H1 (cell line): Measurements from ENCODE around the gene ISG15. TPM values are rescaled to one million over a fixed set of nuclear protein-coding genes. Genes with fewer than 3 reads are reported as not detected.

Source experiments
- CTCF ChIA-PET: fragments of 300-600 bp; sonication (Branson Sonifier 250); formaldehyde crosslinking; loops from one replicate; lab custom pipeline; 2021; ENCODE audit not compliant: partially characterized antibody; lab: Charles Lee
- POLR2A ChIA-PET: fragments of 300-600 bp; sonication (Branson Sonifier 250); formaldehyde crosslinking; loops from one replicate; lab custom pipeline; 2021; ENCODE audit warnings: inconsistent platforms; ENCODE audit not compliant: partially characterized antibody; lab: Charles Lee
- DNase-seq, 2 experiments: peaks; one replicate each; pipeline versions ENCODE4 v3.0.0 to v3.0.0-alpha.2; 2010 to 2022; ENCODE audit warnings: low spot score in 2 of 2, low read depth in 1 of 2, mixed read lengths in 1 of 2
- FAIRE-seq: peaks from 2 replicates; lab custom pipeline; 2011; peaks lifted over from hg19 to GRCh38; lab: Jason Lieb, UNC
- H2AFZ ChIP-seq: 2 replicates; pipeline ENCODE4 v1.8.1; 2012; ENCODE audit warnings: low read length, inconsistent platforms
- H2AK5ac ChIP-seq: 2 replicates; pipeline ENCODE4 v1.6.1; 2013; ENCODE audit warnings: low read depth, low read length
- H2BK120ac ChIP-seq: replicated peaks from 2 replicates; pipeline ENCODE3; 2013; ENCODE audit warnings: low read depth, low read length, inconsistent platforms
- H2BK12ac ChIP-seq: 2 replicates; pipeline ENCODE4 v1.6.1; 2013; ENCODE audit warnings: low read depth, low read length
- H2BK15ac ChIP-seq: 2 replicates; pipeline ENCODE4 v1.6.1; 2013; ENCODE audit warnings: low read length
- H2BK20ac ChIP-seq: 2 replicates; pipeline ENCODE4 v1.6.1; 2013; ENCODE audit warnings: low read length
- H2BK5ac ChIP-seq: 2 replicates; pipeline ENCODE4 v1.6.1; 2013; ENCODE audit warnings: low read depth, low read length
- H3K14ac ChIP-seq: 2 replicates; pipeline ENCODE4 v1.6.1; 2013; ENCODE audit warnings: inconsistent platforms; ENCODE audit not compliant: insufficient read length
- H3K18ac ChIP-seq: 2 replicates; pipeline ENCODE4 v1.6.1; 2013; ENCODE audit warnings: low read length; ENCODE audit errors: extremely low read depth
- H3K23ac ChIP-seq: 2 replicates; pipeline ENCODE4 v1.6.1; 2013; ENCODE audit warnings: inconsistent platforms; ENCODE audit not compliant: insufficient read length
- H3K23me2 ChIP-seq: 2 replicates; pipeline ENCODE4 v1.6.1; 2013; ENCODE audit warnings: low read depth, low read length
- H3K27ac ChIP-seq: 2 replicates; pipeline ENCODE4 v1.6.1; 2011; ENCODE audit warnings: low read depth, low read length, inconsistent platforms
- H3K27me3 ChIP-seq, 4 experiments: replicated peaks in 1 of 4; 1 replicate in 1 of 4; 2 replicates in 3 of 4; pipeline versions ENCODE4 v1.6.1 to v1.8.1; 2011 to 2013; ENCODE audit warnings: low read length in 3 of 4, mild to moderate bottlenecking in 3 of 4, inconsistent platforms in 2 of 4, mixed read lengths in 2 of 4, moderate library complexity in 1 of 4; ENCODE audit not compliant: control insufficient read depth in 3 of 4, insufficient read depth in 3 of 4; ENCODE audit errors: extremely low read depth in 1 of 4
- H3K36me3 ChIP-seq, 4 experiments: 2 replicates each; pipeline versions ENCODE4 v1.6.1 to v1.8.1; 2011 to 2013; ENCODE audit warnings: mild to moderate bottlenecking in 4 of 4, low read length in 3 of 4, moderate library complexity in 2 of 4, control low read depth in 1 of 4, inconsistent platforms in 1 of 4; ENCODE audit not compliant: insufficient read depth in 4 of 4, control insufficient read depth in 2 of 4
- H3K4ac ChIP-seq: replicated peaks from 2 replicates; pipeline ENCODE3; 2013; ENCODE audit warnings: low read length, low read depth, mixed read lengths, inconsistent platforms; ENCODE audit not compliant: insufficient read length
- H3K4me1 ChIP-seq, 4 experiments: replicated peaks in 1 of 4; 1 replicate in 1 of 4; 2 replicates in 3 of 4; pipeline versions ENCODE4 v1.6.1 to v1.8.1; 2011 to 2013; ENCODE audit warnings: low read length in 3 of 4, inconsistent platforms in 2 of 4, mixed read lengths in 1 of 4; ENCODE audit not compliant: insufficient read depth in 4 of 4, control insufficient read depth in 3 of 4
- H3K4me2 ChIP-seq, 2 experiments: 2 replicates each; pipeline versions ENCODE4 v1.6.1 to v1.8.1; 2011 to 2013; ENCODE audit warnings: low read depth in 2 of 2, low read length in 2 of 2, control low read depth in 1 of 2, inconsistent platforms in 1 of 2, mild to moderate bottlenecking in 1 of 2; ENCODE audit not compliant: insufficient read depth in 1 of 2
- H3K4me3 ChIP-seq, 4 experiments: fragments of 200-600, 300-600 bp in 1 of 4; sonication (generic), shearing (Covaris generic), sonication (Bioruptor Twin) in 1 of 4; 2 replicates each; pipeline versions ENCODE4 v1.5.1 to v1.8.1; 2011 to 2016; ENCODE audit warnings: low read length in 4 of 4, low read depth in 3 of 4, control low read depth in 2 of 4, inconsistent platforms in 2 of 4, mild to moderate bottlenecking in 2 of 4, mixed read lengths in 1 of 4, moderate library complexity in 1 of 4; ENCODE audit not compliant: insufficient read depth in 2 of 4; ENCODE audit errors: extremely low read depth in 1 of 4
- H3K56ac ChIP-seq: replicated peaks from 2 replicates; pipeline ENCODE3; 2013; ENCODE audit warnings: low read depth, mild to moderate bottlenecking, mixed read lengths, low read length, inconsistent platforms; ENCODE audit not compliant: insufficient read length
- H3K79me1 ChIP-seq: 2 replicates; pipeline ENCODE4 v1.6.1; 2013; ENCODE audit warnings: low read depth, low read length, control low read depth
- H3K79me2 ChIP-seq, 2 experiments: 2 replicates each; pipeline versions ENCODE4 v1.6.1 to v1.8.1; 2012 to 2013; ENCODE audit warnings: low read length in 2 of 2, mild to moderate bottlenecking in 2 of 2, inconsistent platforms in 1 of 2; ENCODE audit not compliant: insufficient read depth in 2 of 2, control insufficient read depth in 1 of 2
- H3K9ac ChIP-seq, 4 experiments: replicated peaks in 1 of 4; 1 replicate in 1 of 4; 2 replicates in 3 of 4; pipeline versions ENCODE4 v1.6.1 to v1.8.1; 2011 to 2013; ENCODE audit warnings: low read depth in 3 of 4, low read length in 3 of 4, control low read depth in 2 of 4, mild to moderate bottlenecking in 2 of 4, moderate library complexity in 2 of 4, inconsistent platforms in 1 of 4; ENCODE audit errors: extremely low read depth in 1 of 4
- H3K9me3 ChIP-seq, 2 experiments: 2 replicates each; pipeline versions ENCODE4 v1.6.1 to v1.8.1; 2012 to 2013; ENCODE audit warnings: mild to moderate bottlenecking in 2 of 2, moderate library complexity in 2 of 2, control low read depth in 1 of 2, inconsistent platforms in 1 of 2, low read depth in 1 of 2, low read length in 1 of 2, mixed read lengths in 1 of 2; ENCODE audit not compliant: insufficient read depth in 2 of 2
- H4K20me1 ChIP-seq, 2 experiments: replicated peaks in 1 of 2; 2 replicates each; pipeline versions ENCODE3 to v1.8.1; 2011 to 2013; ENCODE audit warnings: inconsistent platforms in 2 of 2, low read length in 2 of 2, mild to moderate bottlenecking in 1 of 2; ENCODE audit not compliant: insufficient read depth in 2 of 2, control insufficient read depth in 1 of 2
- H4K5ac ChIP-seq: 2 replicates; pipeline ENCODE4 v1.6.1; 2013; ENCODE audit warnings: low read length, low read depth, mixed read lengths, inconsistent platforms; ENCODE audit not compliant: insufficient read length
- H4K8ac ChIP-seq: 2 replicates; pipeline ENCODE4 v1.8.0; 2013; ENCODE audit warnings: mild to moderate bottlenecking, moderate library complexity, low read length, inconsistent platforms; ENCODE audit not compliant: insufficient read depth; ENCODE audit errors: extremely low read depth
- H4K91ac ChIP-seq: replicated peaks from 2 replicates; pipeline ENCODE3; 2013; ENCODE audit warnings: low read length, mixed read lengths, inconsistent platforms; ENCODE audit not compliant: insufficient read length
- BACH1 ChIP-seq: IDR thresholded peaks from 2 replicates; pipeline ENCODE4 v1.6.1; 2012; ENCODE audit warnings: low read length, improper control_type of control experiment
- CHD1 ChIP-seq: IDR thresholded peaks from 2 replicates; pipeline ENCODE4 v1.6.1; 2012; ENCODE audit warnings: low read depth, low read length, improper control_type of control experiment
- FOSL1 ChIP-seq: IDR thresholded peaks from 2 replicates; pipeline ENCODE4 v1.6.1; 2011; ENCODE audit warnings: mild to moderate bottlenecking, low read depth, low read length, moderate library complexity; ENCODE audit not compliant: insufficient read depth
- GABPA ChIP-seq: IDR thresholded peaks from 2 replicates; pipeline ENCODE4 v1.6.1; 2011; ENCODE audit warnings: mild to moderate bottlenecking, low read length, moderate library complexity, borderline replicate concordance; ENCODE audit not compliant: insufficient read depth
- HDAC6 ChIP-seq: IDR thresholded peaks from one replicate; pipeline ENCODE4 v1.7.1; 2012; ENCODE audit warnings: low read depth, mild to moderate bottlenecking, inconsistent platforms, low read length, moderate library complexity
- JUND ChIP-seq: IDR thresholded peaks from 2 replicates; pipeline ENCODE4 v1.6.1; 2011; ENCODE audit warnings: mild to moderate bottlenecking, improper control_type of control experiment, low read length
- POLR2AphosphoS5 ChIP-seq: IDR thresholded peaks from 2 replicates; pipeline ENCODE4 v1.6.1; 2011; ENCODE audit warnings: low read depth, low read length
- RBBP5 ChIP-seq: IDR thresholded peaks from 2 replicates; pipeline ENCODE4 v1.7.1; 2012; ENCODE audit warnings: low read depth, mild to moderate bottlenecking, inconsistent platforms, low read length, moderate library complexity, borderline replicate concordance
- SAP30 ChIP-seq: fragments of 300-600 bp; sonication (generic); IDR thresholded peaks from 2 replicates; pipeline ENCODE4 v1.7.1; 2012; ENCODE audit warnings: low read length, moderate library complexity, mild to moderate bottlenecking, inconsistent platforms; ENCODE audit not compliant: insufficient read depth, insufficient replicate concordance
- SP2 ChIP-seq: IDR thresholded peaks from 2 replicates; pipeline ENCODE4 v1.6.1; 2012; ENCODE audit warnings: mild to moderate bottlenecking, low read length, inconsistent platforms
- WGBS, 2 experiments: shearing (Covaris generic) in 1 of 2; methylation state at CpG; one replicate each; pipeline versions ENCODE4 v1.1.6 to v1.1.7; 2013 to 2015; ENCODE audit warnings: low lambda C conversion rate in 2 of 2, mixed read lengths in 2 of 2, inconsistent platforms in 1 of 2, low coverage in 1 of 2, missing lambda C conversion rate in 1 of 2; ENCODE audit not compliant: insufficient replicate concordance in 2 of 2, insufficient coverage in 1 of 2, insufficient read length in 1 of 2; ENCODE audit errors: extremely low coverage in 1 of 2, missing lambda C conversion rate in 1 of 2; 5-methylcytosine and 5-hydroxymethylcytosine counted together
- polyA plus RNA-seq, 7 experiments: library from polyadenylated mRNA; depleted of rRNA in 3 of 7; stranded (reverse) in 5 of 7; unstranded in 2 of 7; fragments of >200 nt in 5 of 7; fragments of 200-250 nt in 2 of 7; gene quantifications; 1 replicate in 5 of 7; 2 replicates in 1 of 7; 4 replicates in 1 of 7; pipeline versions ENCODE4 v1.2.1 to v1.2.3, GENCODE V29; 2011 to 2013; ENCODE audit warnings: missing spikeins in 2 of 7, mixed read lengths in 2 of 7
- total RNA-seq: library from RNA; stranded (reverse); fragmentation: NEBNext Ultra II Directional; extraction: Animal tissue kit (Norgen Biotek cat#: 25700); gene quantifications from 2 replicates; pipeline ENCODE4 v1.2.1, GENCODE V29; 2021
- TF ChIP-seq, protein P1 (sequence below): IDR thresholded peaks from 2 replicates; pipeline ENCODE4 v1.6.1; 2012; ENCODE audit warnings: low read length, inconsistent platforms
- TF ChIP-seq, protein P2 (sequence below): IDR thresholded peaks from 2 replicates; pipeline ENCODE4 v1.6.1; 2012; ENCODE audit warnings: inconsistent platforms

Gene ISG15
- total and polyA plus RNA-seq, 2 of the 8 experiments (the other 6 are each of a cell fraction or from before 2014, with no cell fraction given) = 29.3 to 121 TPM

DNA sequence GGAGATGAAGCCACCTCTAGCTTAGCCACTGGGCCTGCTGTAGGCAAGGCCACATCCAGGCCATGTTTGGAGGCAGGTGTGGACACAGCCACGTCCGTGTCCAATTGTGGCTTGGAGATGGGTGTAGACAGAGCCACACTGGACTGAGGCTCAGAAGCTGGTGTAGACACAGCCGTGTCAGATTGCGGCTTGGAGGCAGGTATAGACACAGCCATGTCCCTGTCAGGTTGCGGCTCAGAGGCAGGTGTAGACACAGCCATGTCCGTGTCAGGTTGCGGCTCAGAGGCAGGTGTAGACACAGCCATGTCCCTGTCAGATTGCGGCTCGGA is 33.6 kb upstream of the ISG15 start:
- Histone ChIP-seq H3K9ac (no peak overlapping the region), H2AK5ac (no peak overlapping the region; the same call in 1 of the 2 replicates), H3K27ac (no peak overlapping the region), H2BK15ac (0 out of 2 replicates have a peak overlapping the region, but pooled peaks have one; percentile 61), H2BK120ac (no peak overlapping the region), H3K23ac (no peak overlapping the region), H4K8ac (no peak overlapping the region; the same call in 1 of the 2 replicates), H4K91ac (no peak overlapping the region), H2BK5ac (no peak overlapping the region), H2AFZ (no peak overlapping the region), H3K4me3 (no peak overlapping the region), H3K23me2 (peaks cover 2% of the 10 kb centered on the region; the same call in 1 of the 2 replicates), H3K14ac (no peak overlapping the region), H2BK12ac (no peak overlapping the region), H3K79me1 (no peaks in the 10 kb centered on the region), H3K9me3 (no peaks in the 10 kb centered on the region), H3K27me3 (peaks cover 0 to 14% (median 5%) of the 10 kb centered on the region in 4 experiments; a peak in 4 of 7 replicates), H3K4me1 (peaks cover 0 to 10% (median under 1%) of the 10 kb centered on the region in 4 experiments; a peak in 4 of 7 replicates), H3K36me3 (no peaks in the 10 kb centered on the region), H4K20me1 (peaks cover 0 to 12% of the 10 kb centered on the region in 2 experiments), H3K4ac (no peak overlapping the region), H3K79me2 (no peaks in the 10 kb centered on the region), H4K5ac (no peak overlapping the region), H3K4me2 (no peak overlapping the region), H2BK20ac (no peak overlapping the region), H3K56ac (no peak overlapping the region), H3K18ac (no peak overlapping the region)
- 90% methylated on average over 9 of the region's 9 CpGs; no CpG with 5 or more reads in 1 of the 2 experiments for WGBS, 2 experiments
- ChIA-PET POLR2A (interaction anchor here (0.5 to 1.5 kb wide), 5 partner anchors 10 to 80 kb away, joined by 3 to 4 read pairs (median 3); no protein-coding TSS in a partner anchor), CTCF (interaction anchor here (0.9 to 6.9 kb wide), 3 partner anchors 13 to 84 kb away, joined by 5 to 86 read pairs (median 80); no protein-coding TSS in a partner anchor)
- FAIRE-seq (no peak), DNase-seq (no peak)
- TF ChIP-seq, protein P1, sequence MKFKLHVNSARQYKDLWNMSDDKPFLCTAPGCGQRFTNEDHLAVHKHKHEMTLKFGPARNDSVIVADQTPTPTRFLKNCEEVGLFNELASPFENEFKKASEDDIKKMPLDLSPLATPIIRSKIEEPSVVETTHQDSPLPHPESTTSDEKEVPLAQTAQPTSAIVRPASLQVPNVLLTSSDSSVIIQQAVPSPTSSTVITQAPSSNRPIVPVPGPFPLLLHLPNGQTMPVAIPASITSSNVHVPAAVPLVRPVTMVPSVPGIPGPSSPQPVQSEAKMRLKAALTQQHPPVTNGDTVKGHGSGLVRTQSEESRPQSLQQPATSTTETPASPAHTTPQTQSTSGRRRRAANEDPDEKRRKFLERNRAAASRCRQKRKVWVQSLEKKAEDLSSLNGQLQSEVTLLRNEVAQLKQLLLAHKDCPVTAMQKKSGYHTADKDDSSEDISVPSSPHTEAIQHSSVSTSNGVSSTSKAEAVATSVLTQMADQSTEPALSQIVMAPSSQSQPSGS = no peak
- TF ChIP-seq BACH1 (no peak), GABPA (no peak), FOSL1 (no peak), SAP30 (no peak), SP2 (no peak), HDAC6 (no peak), POLR2AphosphoS5 (no peak), JUND (no peak), RBBP5 (no peak), CHD1 (no peak)
- TF ChIP-seq, protein P2, sequence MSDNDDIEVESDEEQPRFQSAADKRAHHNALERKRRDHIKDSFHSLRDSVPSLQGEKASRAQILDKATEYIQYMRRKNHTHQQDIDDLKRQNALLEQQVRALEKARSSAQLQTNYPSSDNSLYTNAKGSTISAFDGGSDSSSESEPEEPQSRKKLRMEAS = no peak
